ENCODE results near the gene F5.

F5 gene

GRCh38 chr1:169475806-169476387 is 110.4 kb downstream of the F5 start:
- no peak for DNase-seq

GRCh38 chr1:169474302-169474995 is 111.8 kb downstream of the F5 start:
- no peak for DNase-seq

GRCh38 chr1:169473347-169473746 is 112.9 kb downstream of the F5 start:
- DNase-seq, result no peak

- no peak for DNase-seq
Observed at GRCh38 chr1:169472738-169473137, 113.5 kb downstream of the F5 start.

GRCh38 chr1:169468982-169469381 is 117.3 kb downstream of the F5 start:
- no peak for DNase-seq

- no peak for DNase-seq
Observed at GRCh38 chr1:169466259-169467230, 119.7 kb downstream of the F5 start.

GRCh38 chr1:169465281-169465680 is 121.0 kb downstream of the F5 start:
- DNase-seq, result no peak

Measured in NCI-H2029 (cell line).